GM19463 (cell line): ENCODE data around the gene GSTM1.
A peak's percentile ranks its signal among the peaks of the same experiment; 100 is the strongest.
"Not testable (repeated sequence)": the region's sequence is repeated elsewhere in the genome, so short reads cannot be mapped to it uniquely, and the experiment has no call there.

Source experiments
- ATAC-seq: cut with Tn5 transposase; IDR thresholded peaks from one replicate; pipeline ENCODE4 v1.9.1; 2021; ENCODE audit warnings: mild to moderate bottlenecking, moderate library complexity; ENCODE audit not compliant: unreplicated experiment

GSTM1 gene

GRCh38 chr1:109697066-109697465, 9.4 kb downstream of the GSTM1 start:
- no peak for ATAC-seq

- ATAC-seq: not testable (repeated sequence)
These were observed 10.2 kb downstream of the GSTM1 start for GRCh38 chr1:109697861-109698260.

GRCh38 chr1:109702940-109703339, 15.3 kb downstream of the GSTM1 start:
- ATAC-seq: not testable (repeated sequence)

- no peak for ATAC-seq
These were observed 16.6 kb downstream of the GSTM1 start for GRCh38 chr1:109704173-109704572.

GRCh38 chr1:109705411-109705810, 17.8 kb downstream of the GSTM1 start:
- no peak for ATAC-seq

- ATAC-seq: not testable (repeated sequence)
These were observed 21.3 kb downstream of the GSTM1 start for GRCh38 chr1:109708949-109709348.

GRCh38 chr1:109709822-109710221, 22.2 kb downstream of the GSTM1 start:
- not testable (repeated sequence) for ATAC-seq

- ATAC-seq: not testable (repeated sequence)
These were observed 24.1 kb downstream of the GSTM1 start, which contains the start of gene GSTM5 for GRCh38 chr1:109711593-109712320. Gene GSTM5, plus strand, starts transcription at chr1:109712251. Its CDS starts 62 bp downstream, at chr1:109712313.

- no peak for ATAC-seq
These were observed 24.8 kb downstream of the GSTM1 start for GRCh38 chr1:109712321-109712864.

GRCh38 chr1:109713636-109714035, 26.0 kb downstream of the GSTM1 start:
- no peak for ATAC-seq

- ATAC-seq: no peak
These were observed 27.2 kb downstream of the GSTM1 start for GRCh38 chr1:109714661-109715372.

- ATAC-seq: no peak
These were observed 28.5 kb downstream of the GSTM1 start for GRCh38 chr1:109716121-109716520.

GRCh38 chr1:109716570-109717090, 29.0 kb downstream of the GSTM1 start:
- ATAC-seq: no peak

GRCh38 chr1:109717729-109718128, 30.1 kb downstream of the GSTM1 start:
- no peak for ATAC-seq

- no peak for ATAC-seq
These were observed 30.9 kb downstream of the GSTM1 start for GRCh38 chr1:109718495-109718894.

GRCh38 chr1:109719337-109719837, 31.8 kb downstream of the GSTM1 start:
- ATAC-seq: peak; percentile 75

- ATAC-seq: no peak
These were observed 33.4 kb downstream of the GSTM1 start for GRCh38 chr1:109721042-109721441.

GRCh38 chr1:109721971-109722370, 34.4 kb downstream of the GSTM1 start:
- no peak for ATAC-seq

- ATAC-seq: no peak
These were observed 35.5 kb downstream of the GSTM1 start for GRCh38 chr1:109722908-109723691.

GRCh38 chr1:109724933-109725332, 37.3 kb downstream of the GSTM1 start:
- no peak for ATAC-seq

GRCh38 chr1:109725510-109725909, 37.9 kb downstream of the GSTM1 start:
- no peak for ATAC-seq
